Measurements from ENCODE around the gene SLC18A2.

Gene SLC18A2

GRCh38 chr10:117237401-117237991 lies 3.4 kb upstream of the SLC18A2 start:
- DNase-seq (ENCODE audit: low read depth), result no peak

GRCh38 chr10:117239051-117239450 lies 1.9 kb upstream of the SLC18A2 start:
- DNase-seq (ENCODE audit: low read depth), result no peak

- no peak for DNase-seq (ENCODE audit: low read depth)
These were observed 943 bp upstream of the SLC18A2 start for GRCh38 chr10:117239721-117240620.

- no peak for DNase-seq (ENCODE audit: low read depth)
These were observed 888 bp downstream of the SLC18A2 start for GRCh38 chr10:117241541-117242462.

GRCh38 chr10:117242463-117242832 lies 1.5 kb downstream of the SLC18A2 start:
- no peak for DNase-seq (ENCODE audit: low read depth)

- no peak for DNase-seq (ENCODE audit: low read depth)
These were observed 6.2 kb downstream of the SLC18A2 start for GRCh38 chr10:117246997-117247671.

GRCh38 chr10:117248750-117249465 lies 8.0 kb downstream of the SLC18A2 start:
- DNase-seq (ENCODE audit: low read depth), result no peak

- no peak for DNase-seq (ENCODE audit: low read depth)
These were observed 8.7 kb downstream of the SLC18A2 start for GRCh38 chr10:117249493-117250093.

GRCh38 chr10:117250411-117250810 lies 9.5 kb downstream of the SLC18A2 start:
- no peak for DNase-seq (ENCODE audit: low read depth)

- DNase-seq (ENCODE audit: low read depth), result no peak
These were observed 13.0 kb downstream of the SLC18A2 start for GRCh38 chr10:117253908-117254307.

- no peak for DNase-seq (ENCODE audit: low read depth)
These were observed 13.4 kb downstream of the SLC18A2 start for GRCh38 chr10:117254338-117254737.

- DNase-seq (ENCODE audit: low read depth), result no peak
These were observed 14.1 kb downstream of the SLC18A2 start for GRCh38 chr10:117254774-117255735.

- no peak for DNase-seq (ENCODE audit: low read depth)
These were observed 15.0 kb downstream of the SLC18A2 start for GRCh38 chr10:117255835-117256460.

- no peak for DNase-seq (ENCODE audit: low read depth)
These were observed 16.0 kb downstream of the SLC18A2 start for GRCh38 chr10:117256910-117257309.

- DNase-seq (ENCODE audit: low read depth), result no peak
These were observed 16.8 kb downstream of the SLC18A2 start for GRCh38 chr10:117257721-117258120.

- no peak for DNase-seq (ENCODE audit: low read depth)
These were observed 18.4 kb downstream of the SLC18A2 start for GRCh38 chr10:117259279-117259678.

GRCh38 chr10:117260084-117260483 lies 19.2 kb downstream of the SLC18A2 start:
- no peak for DNase-seq (ENCODE audit: low read depth)

GRCh38 chr10:117261501-117261900 lies 20.6 kb downstream of the SLC18A2 start:
- DNase-seq (ENCODE audit: low read depth), result no peak

- DNase-seq (ENCODE audit: low read depth), result no peak
These were observed 21.5 kb downstream of the SLC18A2 start for GRCh38 chr10:117262291-117262902.
